HUES48 (cell line): ENCODE data around the gene NPY5R.
A peak's percentile ranks its signal among the peaks of the same experiment; 100 is the strongest.

Experiments
- H3K27ac ChIP-seq: one replicate; pipeline ENCODE4 v1.7.0; 2013; ENCODE audit warnings: low read depth, low read length, inconsistent platforms
- H3K27me3 ChIP-seq: 2 replicates; pipeline ENCODE4 v1.6.1; 2013; ENCODE audit warnings: mild to moderate bottlenecking, low read length; ENCODE audit not compliant: control insufficient read depth, insufficient read depth
- H3K36me3 ChIP-seq: 2 replicates; pipeline ENCODE4 v1.6.1; 2013; ENCODE audit warnings: low read length; ENCODE audit not compliant: control insufficient read depth, insufficient read depth
- H3K4me1 ChIP-seq: 2 replicates; pipeline ENCODE4 v1.6.1; 2013; ENCODE audit warnings: mild to moderate bottlenecking, low read length; ENCODE audit not compliant: control insufficient read depth, insufficient read depth
- H3K4me3 ChIP-seq: 2 replicates; pipeline ENCODE4 v1.5.1; 2013; ENCODE audit warnings: mild to moderate bottlenecking, low read depth, low read length
- H3K9ac ChIP-seq: 2 replicates; pipeline ENCODE4 v1.6.1; 2013; ENCODE audit warnings: mild to moderate bottlenecking, low read depth, low read length, moderate library complexity
- H3K9me3 ChIP-seq: 2 replicates; pipeline ENCODE4 v1.6.1; 2013; ENCODE audit warnings: low read length; ENCODE audit not compliant: control insufficient read depth, insufficient read depth

Gene NPY5R

DNA sequence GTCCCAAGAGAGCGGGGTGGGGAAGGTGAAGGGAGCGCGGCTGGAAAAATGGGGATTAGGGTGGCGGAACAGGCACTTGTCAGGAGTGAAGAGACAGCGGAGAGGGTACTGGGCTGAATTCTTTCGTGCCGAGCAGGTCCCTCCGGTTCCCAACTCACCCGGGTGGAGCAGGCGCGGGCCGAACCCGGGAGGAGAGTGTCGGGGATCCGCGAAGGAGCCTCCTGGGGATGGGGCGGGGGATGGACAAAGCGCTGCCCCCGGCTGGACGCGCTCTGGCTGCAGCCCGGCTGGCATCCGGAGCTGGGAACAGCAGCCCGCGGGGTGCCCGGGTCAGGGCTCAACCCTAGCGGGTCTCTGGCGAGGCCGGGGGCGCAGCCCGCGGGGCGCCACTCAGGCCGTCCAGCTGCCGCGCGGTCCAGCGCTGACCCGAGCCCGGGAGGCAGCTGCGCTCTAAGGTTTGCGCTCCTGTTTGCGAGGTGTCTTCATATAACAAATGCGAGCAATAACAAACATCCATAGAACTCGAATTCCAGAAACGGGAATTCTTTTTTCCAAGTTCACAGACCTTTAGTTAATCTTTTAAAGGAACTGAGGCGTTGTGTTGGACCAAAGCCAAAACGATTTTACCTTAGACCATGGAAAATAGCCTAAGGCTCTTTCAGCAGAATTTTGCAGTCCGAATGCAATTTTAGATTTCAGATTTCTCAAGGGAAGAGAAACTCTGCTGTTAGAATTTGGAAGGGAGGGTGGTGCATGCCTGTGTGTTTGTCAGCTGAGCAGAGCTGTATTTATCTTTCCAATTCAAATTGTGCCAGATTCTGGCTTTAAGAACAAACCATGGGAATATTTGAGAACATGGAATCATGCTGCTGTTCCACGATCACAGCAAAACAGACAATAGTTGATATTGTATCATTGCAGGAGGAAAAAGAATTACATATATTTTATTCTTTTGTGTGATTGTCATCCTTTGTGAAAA lies 744 bp downstream of the NPY5R start:
- Histone ChIP-seq H3K9ac (0 out of 2 replicates have a peak overlapping the region, but pooled peaks have one; percentile 48), H3K9me3 (no peaks in the 10 kb centered on the region), H3K27me3 (peaks cover 44% of the 10 kb centered on the region), H3K27ac (no peak overlapping the region), H3K4me1 (peaks cover 5% of the 10 kb centered on the region; the same call in 1 of the 2 replicates), H3K36me3 (no peaks in the 10 kb centered on the region), H3K4me3 (peak overlapping the region; percentile 89)

DNA sequence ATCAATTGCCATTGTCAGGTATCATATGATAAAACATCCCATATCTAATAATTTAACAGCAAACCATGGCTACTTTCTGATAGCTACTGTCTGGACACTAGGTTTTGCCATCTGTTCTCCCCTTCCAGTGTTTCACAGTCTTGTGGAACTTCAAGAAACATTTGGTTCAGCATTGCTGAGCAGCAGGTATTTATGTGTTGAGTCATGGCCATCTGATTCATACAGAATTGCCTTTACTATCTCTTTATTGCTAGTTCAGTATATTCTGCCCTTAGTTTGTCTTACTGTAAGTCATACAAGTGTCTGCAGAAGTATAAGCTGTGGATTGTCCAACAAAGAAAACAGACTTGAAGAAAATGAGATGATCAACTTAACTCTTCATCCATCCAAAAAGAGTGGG lies 7.0 kb downstream of the NPY5R start:
- Histone ChIP-seq H3K36me3 (no peaks in the 10 kb centered on the region), H3K27ac (no peak overlapping the region), H3K4me3 (no peak overlapping the region), H3K4me1 (no peaks in the 10 kb centered on the region), H3K9ac (no peak overlapping the region), H3K27me3 (no peaks in the 10 kb centered on the region), H3K9me3 (no peaks in the 10 kb centered on the region)

DNA sequence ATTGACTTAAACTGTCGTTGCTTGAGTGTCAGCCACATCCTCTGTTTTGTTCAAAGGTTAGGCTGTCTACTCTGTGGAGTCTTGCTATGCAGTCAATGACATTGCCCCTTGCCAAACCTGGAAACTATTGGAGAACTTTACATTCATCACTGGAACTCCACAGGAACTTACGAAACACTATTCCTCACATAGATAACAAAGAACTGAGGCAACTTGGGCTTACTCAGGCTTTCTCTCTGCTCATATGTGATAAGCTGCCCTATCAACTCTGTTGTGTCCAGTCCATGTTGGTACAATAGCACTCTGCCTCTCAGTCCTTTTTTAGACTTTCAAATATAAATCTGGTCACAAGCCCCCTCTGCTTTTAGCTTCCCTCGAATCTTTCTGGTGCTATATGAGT lies 9.4 kb downstream of the NPY5R start:
- H3K27me3 ChIP-seq: no peaks in the 10 kb centered on the region
- no peak overlapping the region for H3K27ac ChIP-seq
- H3K9ac ChIP-seq: no peak overlapping the region
- H3K9me3 ChIP-seq: no peaks in the 10 kb centered on the region
- no peaks in the 10 kb centered on the region for H3K36me3 ChIP-seq
- H3K4me1 ChIP-seq: no peaks in the 10 kb centered on the region
- H3K4me3 ChIP-seq: no peak overlapping the region

DNA sequence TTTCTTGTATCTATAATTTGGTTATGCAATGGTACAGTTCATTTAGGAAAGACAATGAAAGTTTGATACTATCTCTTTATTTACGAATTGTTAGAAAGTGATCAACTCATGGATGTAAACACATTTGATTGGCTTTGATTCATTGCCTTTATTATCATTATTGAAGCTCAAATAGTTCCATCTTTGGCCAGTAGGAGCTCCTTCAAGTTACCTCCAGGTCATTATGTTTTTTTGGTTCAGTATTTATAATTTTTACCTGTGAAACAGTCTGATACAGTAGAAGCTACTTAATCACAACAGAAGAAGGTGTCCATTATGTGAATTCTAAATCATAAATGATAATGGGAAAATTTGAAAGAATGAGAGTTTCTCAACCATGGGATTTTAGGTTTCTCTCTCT lies 12.4 kb downstream of the NPY5R start:
- no peaks in the 10 kb centered on the region for H3K9me3 ChIP-seq
- H3K4me3 ChIP-seq: no peak overlapping the region
- no peak overlapping the region for H3K27ac ChIP-seq
- H3K27me3 ChIP-seq: no peaks in the 10 kb centered on the region
- no peaks in the 10 kb centered on the region for H3K4me1 ChIP-seq
- H3K36me3 ChIP-seq: no peaks in the 10 kb centered on the region
- no peak overlapping the region for H3K9ac ChIP-seq

DNA sequence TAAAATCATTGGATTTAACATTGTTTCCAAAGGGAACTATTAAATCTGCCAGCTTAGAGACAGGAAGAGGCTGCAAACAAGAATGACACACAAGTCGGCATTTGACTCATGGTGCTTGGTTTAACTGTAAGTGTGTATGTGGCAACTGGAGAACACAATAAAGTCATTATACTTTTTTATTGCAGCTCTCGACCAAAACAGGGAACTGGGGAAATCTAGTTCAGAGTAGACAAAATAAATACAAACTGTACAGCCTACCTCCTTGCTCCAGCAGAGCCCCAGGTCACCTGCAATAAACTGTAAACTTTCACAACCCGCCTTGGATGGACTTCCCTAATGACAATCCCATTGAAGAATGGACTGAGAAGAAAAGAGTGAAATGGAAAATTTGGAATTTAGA lies 24.0 kb downstream of the NPY5R start:
- H3K36me3 ChIP-seq: no peaks in the 10 kb centered on the region
- H3K27ac ChIP-seq: no peak overlapping the region
- peaks cover 8% of the 10 kb centered on the region; the same call in 1 of the 2 replicates for H3K4me1 ChIP-seq
- H3K27me3 ChIP-seq: no peaks in the 10 kb centered on the region
- H3K4me3 ChIP-seq: no peak overlapping the region
- H3K9me3 ChIP-seq: no peaks in the 10 kb centered on the region
- H3K9ac ChIP-seq: no peak overlapping the region

DNA sequence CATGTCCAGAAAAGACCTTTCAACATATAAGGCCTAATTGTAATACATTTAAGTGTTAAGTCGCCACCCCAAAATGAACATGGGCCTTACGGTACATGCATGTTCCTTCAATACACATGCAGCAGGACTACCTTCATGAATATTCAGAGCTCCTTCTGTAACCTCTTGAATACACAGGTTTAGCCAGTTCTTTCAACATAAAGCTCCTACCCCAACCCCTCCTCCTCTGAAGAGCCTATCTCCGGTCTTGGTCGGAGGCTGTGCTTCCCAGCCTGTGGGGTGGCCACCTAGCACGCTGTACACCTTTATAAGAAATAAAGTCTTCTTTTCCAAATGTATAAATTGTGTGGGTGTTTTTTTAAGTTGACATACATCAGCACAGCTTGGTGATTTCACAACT lies 28.3 kb downstream of the NPY5R start:
- H3K4me1 ChIP-seq: peaks cover 8% of the 10 kb centered on the region; the same call in 1 of the 2 replicates
- H3K9me3 ChIP-seq: no peaks in the 10 kb centered on the region

DNA sequence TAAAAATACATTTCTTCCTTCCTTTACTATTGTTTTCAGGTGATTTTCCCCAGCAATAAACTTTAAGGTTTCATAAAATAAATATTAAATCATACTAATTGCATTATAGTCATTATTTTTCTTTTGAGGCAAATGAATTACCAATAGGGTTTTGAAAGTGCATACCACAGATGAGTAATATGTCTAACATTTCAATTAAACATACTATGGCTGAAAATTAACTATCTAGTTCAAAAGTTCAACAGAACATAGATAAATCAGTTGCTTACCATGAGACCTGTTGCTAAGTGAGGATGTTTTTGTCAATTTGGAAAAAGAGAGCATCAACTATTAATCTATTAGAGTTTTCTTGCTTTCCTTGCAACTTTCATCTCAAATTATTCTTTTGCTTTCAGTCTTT lies 35.0 kb downstream of the NPY5R start:
- H3K9ac ChIP-seq: no peak overlapping the region
- no peaks in the 10 kb centered on the region for H3K4me1 ChIP-seq
- H3K27me3 ChIP-seq: no peaks in the 10 kb centered on the region
- H3K9me3 ChIP-seq: no peaks in the 10 kb centered on the region
- no peak overlapping the region for H3K27ac ChIP-seq
- H3K4me3 ChIP-seq: no peak overlapping the region
- H3K36me3 ChIP-seq: no peaks in the 10 kb centered on the region

More for the DNA sequence above, 28.3 kb downstream of the NPY5R start:
- Histone ChIP-seq H3K27ac (no peak overlapping the region), H3K4me3 (no peak overlapping the region), H3K9ac (no peak overlapping the region), H3K36me3 (no peaks in the 10 kb centered on the region), H3K27me3 (no peaks in the 10 kb centered on the region)

DNA sequence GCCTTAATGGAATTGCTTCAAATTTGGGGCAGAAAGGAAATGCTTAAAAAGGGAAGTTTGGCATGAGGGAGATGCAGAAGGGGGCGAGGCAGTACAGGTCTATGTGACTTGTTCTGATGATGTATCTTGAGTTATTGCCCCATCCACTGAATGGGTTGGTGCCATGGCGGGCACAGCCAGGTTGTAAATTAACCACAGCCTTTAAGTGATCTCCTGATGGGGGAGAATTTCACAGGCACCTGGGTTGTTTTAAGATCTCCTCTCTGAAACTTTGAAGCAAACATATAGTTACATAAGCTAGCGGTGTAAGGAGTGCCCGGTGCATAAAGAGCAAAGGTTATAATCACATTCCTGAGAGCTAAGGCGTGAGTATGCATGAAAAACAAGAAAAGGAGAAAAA lies 37.0 kb downstream of the NPY5R start:
- H3K27me3 ChIP-seq: no peaks in the 10 kb centered on the region
- no peaks in the 10 kb centered on the region for H3K9me3 ChIP-seq
- no peak overlapping the region for H3K27ac ChIP-seq
- H3K4me3 ChIP-seq: no peak overlapping the region
- no peaks in the 10 kb centered on the region for H3K36me3 ChIP-seq
- no peak overlapping the region for H3K9ac ChIP-seq
- H3K4me1 ChIP-seq: 0 out of 2 replicates have a peak, but pooled peaks cover 2% of the 10 kb centered on the region

DNA sequence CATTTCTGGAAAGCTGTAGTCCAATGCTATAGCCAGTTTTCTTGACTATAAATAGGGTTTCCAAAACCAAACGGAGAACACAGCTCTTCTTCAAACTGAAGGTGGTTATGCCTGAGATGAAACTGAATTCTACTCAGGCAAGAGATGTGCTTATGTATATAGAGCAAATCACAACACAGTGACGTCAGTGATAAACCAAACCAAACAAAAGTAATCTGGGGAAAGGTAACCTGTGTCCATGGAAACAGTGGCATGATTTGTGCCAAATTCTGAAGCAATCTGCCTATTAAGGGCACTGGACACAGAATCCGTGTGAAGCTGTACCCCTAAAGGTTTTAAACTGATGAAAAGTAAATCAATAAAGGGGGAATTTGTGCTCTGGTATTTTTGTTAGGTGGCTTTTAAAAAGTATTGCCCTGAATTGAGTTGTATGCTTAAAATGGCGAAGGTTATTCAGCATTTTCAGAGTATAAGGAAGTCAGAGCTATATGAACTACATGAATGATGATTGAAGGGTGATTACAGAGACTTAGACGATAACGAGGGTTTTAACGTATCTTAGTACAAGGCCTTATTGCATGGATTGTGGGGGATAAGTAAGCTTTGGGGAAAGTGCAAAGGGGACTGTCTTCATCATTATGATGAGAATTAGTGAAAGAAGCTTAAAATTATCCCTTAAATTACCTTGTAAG lies 38.6 kb downstream of the NPY5R start:
- no peaks in the 10 kb centered on the region for H3K27me3 ChIP-seq
- H3K4me3 ChIP-seq: no peak overlapping the region
- 0 out of 2 replicates have a peak, but pooled peaks cover 2% of the 10 kb centered on the region for H3K4me1 ChIP-seq
- no peak overlapping the region for H3K27ac ChIP-seq
- no peaks in the 10 kb centered on the region for H3K9me3 ChIP-seq
- no peak overlapping the region for H3K9ac ChIP-seq
- no peaks in the 10 kb centered on the region for H3K36me3 ChIP-seq

DNA sequence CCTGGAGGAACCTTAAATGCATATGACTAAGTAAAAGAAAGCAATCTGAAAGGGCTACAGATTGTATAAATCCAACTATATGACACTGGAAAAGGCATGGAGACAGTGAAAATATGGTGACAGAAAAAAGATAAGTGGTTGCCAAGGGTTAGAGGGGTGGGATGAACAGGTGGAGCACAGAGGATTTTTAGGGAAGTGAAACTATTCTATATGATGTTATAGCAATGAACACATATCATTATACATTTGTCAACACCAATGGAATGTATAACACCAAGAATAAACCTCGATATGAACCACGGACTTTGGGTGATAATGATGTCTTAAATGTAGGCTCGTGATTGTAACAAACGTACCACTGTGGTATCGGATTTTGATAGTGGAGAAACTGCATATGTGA lies 40.7 kb downstream of the NPY5R start:
- Histone ChIP-seq H3K27me3 (no peaks in the 10 kb centered on the region), H3K4me3 (no peak overlapping the region), H3K4me1 (0 out of 2 replicates have a peak, but pooled peaks cover 2% of the 10 kb centered on the region), H3K9ac (no peak overlapping the region), H3K36me3 (no peaks in the 10 kb centered on the region), H3K9me3 (no peaks in the 10 kb centered on the region), H3K27ac (no peak overlapping the region)

DNA sequence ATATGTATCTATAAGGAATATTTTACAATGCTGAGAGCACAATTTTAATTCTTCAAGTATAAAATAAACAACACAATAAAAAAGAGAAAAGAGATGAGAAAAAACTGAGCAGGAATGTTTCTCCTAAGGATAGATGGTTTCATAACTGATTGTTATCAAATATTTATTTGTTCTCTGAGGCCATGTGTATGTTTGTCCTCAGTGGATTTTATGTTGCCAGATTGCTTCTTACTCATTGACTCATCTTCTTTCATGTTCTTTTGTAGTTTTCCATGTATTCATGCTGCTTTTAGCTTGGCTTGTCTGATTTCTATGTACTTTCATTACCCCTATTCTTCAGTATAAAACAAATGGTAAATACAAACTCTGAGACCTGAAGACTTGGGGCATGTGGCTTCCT lies 41.2 kb downstream of the NPY5R start:
- no peaks in the 10 kb centered on the region for H3K27me3 ChIP-seq
- H3K36me3 ChIP-seq: no peaks in the 10 kb centered on the region
- H3K4me3 ChIP-seq: no peak overlapping the region
- no peaks in the 10 kb centered on the region for H3K9me3 ChIP-seq
- no peak overlapping the region for H3K9ac ChIP-seq
- 0 out of 2 replicates have a peak, but pooled peaks cover 2% of the 10 kb centered on the region for H3K4me1 ChIP-seq
- no peak overlapping the region for H3K27ac ChIP-seq
